ENCODE data around the gene RARB. TPM values are rescaled to one million over a fixed set of nuclear protein-coding genes. Genes with fewer than 3 reads are reported as not detected.

Gene RARB
- total RNA-seq, 2 experiments from 2014 or later: not detected

DNA sequence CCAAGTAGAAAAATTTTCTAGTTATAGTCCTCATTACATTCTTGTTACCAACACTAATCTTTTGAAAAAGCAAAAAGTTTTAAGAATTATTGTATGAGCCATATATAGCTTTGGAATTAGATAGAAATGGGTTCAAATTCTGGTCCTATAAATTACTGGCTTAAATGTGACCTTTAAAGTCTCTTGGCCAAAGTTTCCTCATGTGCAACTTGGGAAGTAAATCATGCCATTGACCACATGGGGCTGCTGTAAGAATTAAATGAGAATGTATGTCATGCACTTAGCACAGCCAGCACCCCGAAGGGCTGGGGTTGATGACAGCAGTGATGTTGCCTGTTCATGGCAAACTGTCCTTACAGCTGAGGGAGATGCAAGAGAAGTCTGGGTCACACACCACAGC, 128.4 kb downstream of the RARB start:
- no peak overlapping the region for H3K4me3 Mint-ChIP-seq
- no peak for ATAC-seq
- H3K36me3 Mint-ChIP-seq: no peaks in the 10 kb centered on the region
- H3K4me1 Mint-ChIP-seq: no peaks in the 10 kb centered on the region
- H3K27me3 Mint-ChIP-seq: peaks cover 3% of the 10 kb centered on the region
- H3K27ac Mint-ChIP-seq: no peak overlapping the region
- H3K9me3 Mint-ChIP-seq (ENCODE audit: low read depth): no peaks in the 10 kb centered on the region
- CTCF ChIA-PET: no interaction called here
- no peak for DNase-seq

DNA sequence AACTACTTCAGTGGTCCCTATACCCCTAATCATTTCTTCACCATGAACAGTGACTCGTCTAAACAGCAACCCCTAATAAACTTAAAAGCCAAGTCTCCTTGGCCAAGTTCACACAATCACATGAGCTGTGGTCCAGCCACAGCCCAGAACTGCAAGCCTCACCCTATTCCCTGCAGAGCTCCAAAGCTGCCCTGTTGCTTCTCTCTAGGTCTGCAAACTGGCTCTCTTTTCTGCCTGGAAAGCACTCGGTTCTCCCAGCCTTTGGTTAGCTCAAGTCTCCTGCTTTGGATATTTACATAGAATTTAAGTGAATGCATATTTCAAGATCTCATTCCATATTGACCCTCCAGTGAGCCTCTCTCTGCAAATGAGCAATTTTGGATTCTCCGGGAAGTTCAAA, 129.6 kb downstream of the RARB start:
- CTCF ChIA-PET: no interaction called here
- DNase-seq (no peak), ATAC-seq (no peak)
- Mint-ChIP-seq H3K9me3 (ENCODE audit: low read depth) (no peaks in the 10 kb centered on the region), H3K4me1 (no peaks in the 10 kb centered on the region), H3K4me3 (no peak overlapping the region), H3K27ac (no peak overlapping the region), H3K36me3 (no peaks in the 10 kb centered on the region), H3K27me3 (peaks cover 3% of the 10 kb centered on the region)

DNA sequence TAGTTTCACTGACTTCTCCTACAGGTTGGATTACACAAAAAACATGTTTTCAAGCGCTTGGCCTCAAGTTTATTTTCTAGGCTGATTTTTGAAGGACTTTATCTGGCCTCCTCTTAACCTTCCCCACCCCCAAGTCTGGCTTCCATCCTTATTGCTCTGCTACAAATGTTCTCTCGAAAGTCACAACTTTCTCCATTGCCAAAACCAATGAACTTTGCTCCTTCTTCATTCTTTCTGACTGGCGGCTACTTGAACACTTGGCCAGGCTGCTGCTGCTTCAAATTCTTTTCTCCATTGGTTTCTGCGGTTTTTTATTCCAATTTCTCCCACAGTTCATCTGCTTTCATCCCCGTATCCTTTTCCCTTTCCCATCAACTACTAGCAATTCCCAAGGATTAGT, 130.1 kb downstream of the RARB start:
- peaks cover 4% of the 10 kb centered on the region for H3K27me3 Mint-ChIP-seq
- no peak overlapping the region for H3K4me3 Mint-ChIP-seq
- CTCF ChIA-PET: no interaction called here
- no peak for ATAC-seq
- H3K27ac Mint-ChIP-seq: no peak overlapping the region
- H3K36me3 Mint-ChIP-seq: no peaks in the 10 kb centered on the region
- DNase-seq: no peak
- H3K4me1 Mint-ChIP-seq: no peaks in the 10 kb centered on the region
- no peaks in the 10 kb centered on the region for H3K9me3 Mint-ChIP-seq (ENCODE audit: low read depth)

DNA sequence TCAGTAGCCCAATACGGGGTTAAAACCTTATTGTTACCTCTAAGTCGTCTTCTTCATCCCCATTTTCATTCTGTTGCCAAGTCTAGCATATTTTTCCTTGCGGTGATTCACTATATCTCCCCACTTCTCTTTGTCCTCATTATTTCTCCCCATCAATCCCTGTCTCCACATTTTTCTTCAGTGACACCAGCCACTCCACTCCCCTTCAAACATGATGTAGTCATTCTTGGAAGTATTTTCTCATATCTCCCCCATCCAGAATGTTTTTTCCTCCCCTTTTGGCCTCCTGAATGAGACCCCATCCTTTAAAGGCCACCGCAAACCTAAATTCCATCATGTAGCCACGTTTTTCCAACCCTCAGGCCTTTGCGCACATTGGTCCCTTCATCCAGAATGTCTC, 130.7 kb downstream of the RARB start:
- H3K27me3 Mint-ChIP-seq: peaks cover 6% of the 10 kb centered on the region

DNA sequence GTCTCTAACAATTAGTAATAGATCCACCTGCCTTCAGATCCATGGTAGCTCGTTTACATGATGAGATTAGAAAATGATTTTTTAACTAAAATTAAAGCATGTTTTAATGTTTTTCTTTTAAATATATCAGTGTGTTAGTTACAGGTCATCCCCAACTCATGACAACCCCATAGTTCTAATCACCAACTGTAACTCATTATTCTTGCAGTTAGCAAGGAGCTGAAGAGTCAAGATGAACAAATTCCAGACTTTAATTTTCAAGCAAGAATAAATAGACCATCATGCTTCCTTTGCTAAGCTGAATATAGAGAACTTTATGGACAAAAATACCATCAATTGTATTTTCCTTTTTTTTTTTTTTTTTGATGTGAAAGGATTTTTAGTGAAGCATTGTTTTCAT, 135.5 kb downstream of the RARB start:
- no peak for DNase-seq
- CTCF ChIA-PET: interaction anchor here (1.0 kb wide), 1 partner anchor 31 kb away, joined by 3 read pairs; no protein-coding TSS in a partner anchor
- Mint-ChIP-seq H3K9me3 (ENCODE audit: low read depth) (no peaks in the 10 kb centered on the region), H3K27me3 (peaks cover 6% of the 10 kb centered on the region), H3K36me3 (no peaks in the 10 kb centered on the region), H3K27ac (no peak overlapping the region), H3K4me1 (no peaks in the 10 kb centered on the region), H3K4me3 (no peak overlapping the region)
- no peak for ATAC-seq

More for the DNA sequence above, 130.7 kb downstream of the RARB start:
- Mint-ChIP-seq H3K9me3 (ENCODE audit: low read depth) (no peaks in the 10 kb centered on the region), H3K27ac (no peak overlapping the region), H3K4me3 (no peak overlapping the region), H3K36me3 (no peaks in the 10 kb centered on the region), H3K4me1 (no peaks in the 10 kb centered on the region)
- no peak for DNase-seq
- ATAC-seq: no peak
- CTCF ChIA-PET: no interaction called here

DNA sequence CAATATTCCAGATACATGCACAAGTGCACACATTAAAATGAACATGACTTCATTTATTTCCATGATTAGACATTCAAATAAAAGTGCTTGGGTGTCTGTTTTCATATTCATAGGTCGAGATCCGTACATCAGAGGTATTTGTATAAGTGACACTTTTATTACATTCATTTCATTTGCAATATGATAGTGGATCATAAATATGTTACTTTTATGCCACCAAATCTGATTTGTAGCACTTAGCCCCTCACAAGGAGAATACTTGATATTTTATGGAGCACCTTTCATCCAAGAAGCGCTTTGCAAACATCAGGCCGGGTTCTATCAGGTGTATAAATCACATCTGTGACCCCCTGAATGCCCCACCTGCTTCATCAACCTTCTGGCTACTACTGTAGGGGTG, 136.0 kb downstream of the RARB start:
- Mint-ChIP-seq H3K27me3 (peaks cover 6% of the 10 kb centered on the region), H3K4me1 (no peaks in the 10 kb centered on the region), H3K4me3 (no peak overlapping the region), H3K27ac (no peak overlapping the region), H3K36me3 (no peaks in the 10 kb centered on the region), H3K9me3 (ENCODE audit: low read depth) (no peaks in the 10 kb centered on the region)
- no peak for ATAC-seq
- CTCF ChIA-PET: interaction anchor here (1.0 kb wide), 1 partner anchor 31 kb away, joined by 3 read pairs; no protein-coding TSS in a partner anchor
- no peak for DNase-seq

DNA sequence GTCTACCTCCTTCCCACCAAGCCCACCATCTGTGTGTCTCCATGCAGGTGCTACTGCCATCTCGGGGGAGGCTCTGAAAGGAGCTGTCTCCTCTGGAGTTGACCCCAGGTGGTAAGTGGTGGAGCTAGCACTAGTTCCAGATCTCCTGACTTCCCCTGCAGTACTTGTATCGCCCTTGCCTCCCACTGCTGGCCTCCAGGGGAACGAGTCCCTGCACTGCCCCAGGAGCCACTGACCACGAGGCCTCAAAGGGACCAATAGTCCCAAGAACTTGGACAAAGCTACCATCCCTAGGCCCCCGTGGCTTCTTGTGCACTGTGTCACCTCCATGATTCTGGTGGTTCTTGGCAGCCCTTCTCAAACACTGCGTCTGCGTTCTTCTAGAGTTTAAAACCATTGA, 137.7 kb downstream of the RARB start:
- peaks cover 6% of the 10 kb centered on the region for H3K27me3 Mint-ChIP-seq
- CTCF ChIA-PET: no interaction called here
- ATAC-seq (no peak), DNase-seq (no peak)
- no peak overlapping the region for H3K27ac Mint-ChIP-seq
- no peak overlapping the region for H3K4me3 Mint-ChIP-seq
- H3K4me1 Mint-ChIP-seq: no peaks in the 10 kb centered on the region
- no peaks in the 10 kb centered on the region for H3K36me3 Mint-ChIP-seq
- no peaks in the 10 kb centered on the region for H3K9me3 Mint-ChIP-seq (ENCODE audit: low read depth)

DNA sequence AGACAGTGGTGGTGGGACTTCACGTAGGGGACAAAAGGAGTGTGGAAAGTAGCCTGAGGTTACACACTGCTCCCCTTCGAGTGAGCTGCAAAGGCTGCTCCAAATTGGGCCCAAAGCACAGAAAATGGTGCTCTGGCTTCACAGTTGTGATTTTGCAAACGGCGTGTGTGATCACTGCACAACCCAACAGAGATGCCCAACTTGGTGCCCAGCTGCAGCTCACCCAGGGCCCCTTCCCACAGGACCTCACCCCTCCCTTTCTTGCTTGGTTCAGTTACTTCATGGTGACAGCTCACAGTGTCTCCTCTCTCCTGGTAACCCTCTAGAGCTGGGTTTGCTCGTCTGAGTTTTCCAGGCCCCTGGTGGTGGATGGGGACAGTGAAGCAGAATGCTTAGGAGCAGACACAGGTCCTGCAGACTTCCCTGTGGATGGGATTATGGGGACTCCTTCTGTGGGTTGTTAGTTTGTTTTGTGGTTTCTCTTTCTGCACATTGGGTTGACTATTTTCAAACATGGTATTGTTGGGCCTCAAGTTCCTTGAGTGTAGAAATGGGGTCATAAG, 138.4 kb downstream of the RARB start:
- CTCF ChIA-PET: no interaction called here
- H3K27ac Mint-ChIP-seq: no peak overlapping the region
- no peaks in the 10 kb centered on the region for H3K4me1 Mint-ChIP-seq
- no peak for ATAC-seq
- no peaks in the 10 kb centered on the region for H3K36me3 Mint-ChIP-seq
- H3K9me3 Mint-ChIP-seq (ENCODE audit: low read depth): no peaks in the 10 kb centered on the region
- no peak overlapping the region for H3K4me3 Mint-ChIP-seq
- DNase-seq: no peak
- peaks cover 3% of the 10 kb centered on the region for H3K27me3 Mint-ChIP-seq

DNA sequence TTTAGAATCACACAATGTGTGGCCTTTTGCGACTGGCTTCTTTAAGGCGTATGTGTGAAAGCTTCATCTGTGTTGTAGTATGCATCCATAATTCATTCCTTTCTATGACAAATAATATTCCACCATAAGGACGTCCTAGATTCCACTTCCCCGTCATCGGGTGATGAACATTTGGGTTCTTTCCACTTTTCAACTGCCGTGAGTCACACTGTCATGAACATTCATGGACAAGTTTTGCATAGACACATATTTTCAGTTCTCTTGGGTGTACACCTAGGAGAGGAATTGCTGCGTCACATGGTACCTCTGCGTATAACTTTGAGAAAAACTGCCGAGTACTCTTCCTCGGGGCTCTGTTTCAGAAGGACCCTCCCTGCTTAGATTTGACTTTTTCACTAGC, 139.3 kb downstream of the RARB start:
- no peaks in the 10 kb centered on the region for H3K4me1 Mint-ChIP-seq
- no peaks in the 10 kb centered on the region for H3K36me3 Mint-ChIP-seq
- H3K27ac Mint-ChIP-seq: no peak overlapping the region
- no peak overlapping the region for H3K4me3 Mint-ChIP-seq
- DNase-seq: no peak
- ATAC-seq: no peak
- H3K27me3 Mint-ChIP-seq: peaks cover 3% of the 10 kb centered on the region
- CTCF ChIA-PET: no interaction called here
- no peaks in the 10 kb centered on the region for H3K9me3 Mint-ChIP-seq (ENCODE audit: low read depth)

DNA sequence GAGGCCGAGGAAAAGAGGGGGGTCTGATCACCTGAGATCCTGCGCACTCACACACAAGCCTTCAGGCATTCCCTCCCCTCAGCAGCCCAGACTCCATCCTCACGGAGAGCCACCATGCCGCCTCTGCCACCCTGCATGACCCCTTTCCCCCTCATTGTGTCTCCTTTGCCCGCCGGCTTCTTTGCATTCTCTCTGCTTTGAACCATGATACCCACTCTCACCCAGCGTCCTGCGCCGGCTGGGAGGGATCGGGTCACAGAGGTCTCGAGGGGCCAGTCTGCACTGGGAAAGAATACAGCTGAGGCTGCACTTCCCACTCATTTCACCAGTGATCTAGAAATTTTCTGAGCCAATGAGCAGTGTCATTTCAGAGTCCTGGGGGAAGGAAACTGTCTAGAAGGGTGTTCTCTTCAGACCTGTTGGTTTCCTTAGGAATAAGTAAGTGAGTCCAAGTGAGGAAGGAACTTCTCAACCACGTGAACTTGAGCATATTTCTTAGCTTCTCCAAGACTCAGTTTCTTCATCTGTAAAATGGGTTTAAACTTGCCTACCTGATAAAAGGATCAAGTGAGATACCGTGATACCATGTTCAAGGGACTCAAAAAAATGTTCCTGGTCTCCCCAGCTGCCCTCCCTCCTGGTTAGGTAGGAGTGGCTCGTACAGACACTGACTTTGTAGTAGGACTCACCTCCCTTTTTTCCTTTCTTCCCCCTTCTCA, 139.9 kb downstream of the RARB start:
- Mint-ChIP-seq H3K4me3 (no peak overlapping the region), H3K36me3 (no peaks in the 10 kb centered on the region), H3K27me3 (peaks cover 3% of the 10 kb centered on the region), H3K9me3 (ENCODE audit: low read depth) (no peaks in the 10 kb centered on the region), H3K4me1 (no peaks in the 10 kb centered on the region), H3K27ac (no peak overlapping the region)
- DNase-seq (no peak), ATAC-seq (no peak)
- CTCF ChIA-PET: no interaction called here

DNA sequence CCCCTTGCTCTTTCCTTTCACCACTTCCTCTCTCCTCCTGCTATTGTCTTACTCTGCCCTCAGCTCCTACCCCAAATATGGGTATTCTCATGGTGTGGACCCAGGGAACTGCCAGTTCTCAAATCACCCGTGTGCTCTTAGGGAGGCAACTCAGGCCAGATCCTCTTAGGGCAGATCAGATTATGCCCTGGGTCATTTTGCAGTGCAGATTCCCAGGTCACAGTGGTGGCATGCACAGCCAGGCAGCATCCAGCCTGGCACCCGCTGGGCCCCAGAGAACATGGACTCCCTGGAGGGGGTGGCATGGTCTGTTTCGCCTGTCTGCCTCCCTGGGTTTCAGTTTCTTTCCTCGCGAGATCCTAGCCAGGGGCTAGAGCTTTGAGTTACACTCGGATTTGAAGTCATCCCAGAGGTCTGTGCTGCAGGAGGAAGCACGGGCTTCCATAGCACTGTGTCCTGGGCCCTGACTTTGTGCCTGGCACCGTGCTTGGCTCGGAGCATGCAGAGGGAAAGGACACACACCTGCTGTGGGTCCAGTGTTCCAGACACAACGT, 140.5 kb downstream of the RARB start:
- Mint-ChIP-seq H3K4me1 (no peaks in the 10 kb centered on the region), H3K36me3 (no peaks in the 10 kb centered on the region), H3K9me3 (ENCODE audit: low read depth) (no peaks in the 10 kb centered on the region), H3K27me3 (no peaks in the 10 kb centered on the region), H3K4me3 (no peak overlapping the region), H3K27ac (no peak overlapping the region)
- CTCF ChIA-PET: no interaction called here
- ATAC-seq (no peak), DNase-seq (no peak)

DNA sequence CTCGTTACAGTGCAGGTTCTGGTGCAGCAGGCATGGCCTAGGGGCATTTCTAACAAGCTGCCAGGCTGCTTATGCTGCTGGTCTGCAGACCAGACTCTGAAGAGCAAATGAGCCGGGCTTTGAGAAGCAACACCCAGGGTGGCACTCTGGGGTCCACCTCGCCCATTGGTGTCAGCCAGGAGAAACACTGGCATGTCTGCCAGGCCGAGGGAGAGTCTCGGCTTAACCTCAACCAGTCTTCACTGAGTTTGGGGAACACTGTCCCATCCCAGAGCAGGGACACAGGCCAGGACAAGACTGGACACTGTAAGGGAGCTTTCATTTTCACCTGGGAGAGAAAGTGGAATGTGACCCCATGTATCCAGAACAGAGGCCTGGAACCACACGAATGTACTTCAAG, 143.2 kb downstream of the RARB start:
- H3K27ac Mint-ChIP-seq: no peak overlapping the region

DNA sequence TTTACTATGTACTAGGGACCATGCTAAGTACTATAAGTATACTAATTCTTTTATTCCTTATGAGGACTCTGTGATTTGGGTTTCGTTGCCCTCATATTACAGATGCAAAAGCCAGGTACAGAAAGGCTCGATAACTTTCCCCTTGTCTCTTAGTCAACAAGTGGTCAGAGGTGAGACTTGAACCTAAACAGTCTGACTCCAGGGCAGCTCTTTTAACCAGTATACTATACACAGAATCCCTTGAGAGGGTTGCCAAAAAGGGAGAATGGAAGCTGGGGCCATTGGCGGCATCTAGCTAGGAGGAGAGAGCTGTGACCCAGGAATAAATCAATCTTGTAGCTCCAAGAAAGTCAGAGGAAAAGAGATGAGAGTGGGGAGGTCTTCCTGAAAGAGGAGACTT, 144.3 kb downstream of the RARB start:
- DNase-seq (no peak), ATAC-seq (no peak)
- H3K4me3 Mint-ChIP-seq: no peak overlapping the region
- H3K27ac Mint-ChIP-seq: no peak overlapping the region
- H3K36me3 Mint-ChIP-seq: no peaks in the 10 kb centered on the region
- no peaks in the 10 kb centered on the region for H3K27me3 Mint-ChIP-seq
- no peaks in the 10 kb centered on the region for H3K9me3 Mint-ChIP-seq (ENCODE audit: low read depth)
- CTCF ChIA-PET: no interaction called here
- H3K4me1 Mint-ChIP-seq: no peaks in the 10 kb centered on the region

More for the DNA sequence above, 143.2 kb downstream of the RARB start:
- Mint-ChIP-seq H3K4me1 (no peaks in the 10 kb centered on the region), H3K36me3 (no peaks in the 10 kb centered on the region), H3K27me3 (no peaks in the 10 kb centered on the region), H3K9me3 (ENCODE audit: low read depth) (no peaks in the 10 kb centered on the region), H3K4me3 (no peak overlapping the region)
- CTCF ChIA-PET: interaction anchor here (0.6 kb wide), 1 partner anchor 40 kb away, joined by 4 read pairs; no protein-coding TSS in a partner anchor
- no peak for DNase-seq
- no peak for ATAC-seq

DNA sequence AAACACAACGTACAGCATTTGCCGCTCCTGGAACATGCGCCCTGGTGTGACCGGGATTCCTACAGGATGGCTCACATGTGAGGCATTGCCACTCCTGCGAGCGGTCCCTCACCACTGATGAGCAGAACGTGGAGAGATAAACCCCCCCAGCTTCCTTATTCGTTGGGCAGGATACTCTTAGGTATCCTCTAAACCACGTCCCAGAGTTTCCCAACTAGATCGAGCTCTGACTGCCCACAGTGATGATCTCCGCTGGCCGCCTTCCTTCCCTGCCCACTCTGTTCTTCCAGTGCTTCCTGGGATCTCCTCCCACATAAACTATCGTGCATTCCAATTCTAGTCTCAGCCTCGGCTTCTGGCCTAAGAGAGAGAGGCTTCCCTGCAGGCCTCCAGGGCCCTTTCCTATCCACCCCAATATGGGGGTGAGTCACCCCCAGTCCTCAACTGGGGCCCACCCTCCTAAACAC, 144.9 kb downstream of the RARB start:
- no peaks in the 10 kb centered on the region for H3K27me3 Mint-ChIP-seq
- no peak overlapping the region for H3K27ac Mint-ChIP-seq
- H3K4me1 Mint-ChIP-seq: no peaks in the 10 kb centered on the region
- H3K9me3 Mint-ChIP-seq (ENCODE audit: low read depth): no peaks in the 10 kb centered on the region
- no peak overlapping the region for H3K4me3 Mint-ChIP-seq
- H3K36me3 Mint-ChIP-seq: no peaks in the 10 kb centered on the region
- ATAC-seq (no peak), DNase-seq (no peak)
- CTCF ChIA-PET: no interaction called here
